COLO829 (cell line): ENCODE data around the gene UPP2.
A peak's percentile ranks its signal among the peaks of the same experiment; 100 is the strongest.

Source experiments
- DNase-seq: peaks from one replicate; pipeline ENCODE4 v3.0.0; 2012; ENCODE audit warnings: low spot score

Gene UPP2

DNA sequence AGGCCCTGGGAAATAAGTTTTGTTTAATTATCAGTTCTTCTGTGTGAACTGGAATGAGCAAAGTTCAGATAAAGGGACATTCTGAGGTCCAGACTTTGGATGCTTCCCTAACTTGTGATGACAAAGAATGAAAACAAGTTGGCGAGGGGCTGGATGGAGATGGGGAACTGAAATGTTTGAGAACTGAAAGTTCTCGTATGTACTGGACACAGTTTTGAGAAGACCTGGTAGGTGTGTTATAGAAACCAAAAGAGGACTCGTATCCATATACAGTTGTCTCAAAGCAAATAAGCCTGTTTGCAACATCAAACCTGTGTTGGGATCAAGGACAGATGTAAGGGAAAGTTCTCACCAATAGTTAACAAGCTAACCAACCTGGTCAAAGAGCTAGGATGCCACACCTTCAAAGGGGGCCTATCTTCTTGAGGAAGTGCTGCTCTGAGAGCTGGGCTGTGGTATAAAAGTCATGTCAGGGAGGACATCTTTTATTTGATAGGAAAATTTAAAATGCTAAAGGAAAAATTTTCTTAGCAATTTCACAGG, at the start of gene UPP2:
Gene UPP2 (plus strand): TSS at position 493 of the 543 bp plus-strand sequence. CDS start 188 bp downstream, outside the sequence.
- no peak for DNase-seq

DNA sequence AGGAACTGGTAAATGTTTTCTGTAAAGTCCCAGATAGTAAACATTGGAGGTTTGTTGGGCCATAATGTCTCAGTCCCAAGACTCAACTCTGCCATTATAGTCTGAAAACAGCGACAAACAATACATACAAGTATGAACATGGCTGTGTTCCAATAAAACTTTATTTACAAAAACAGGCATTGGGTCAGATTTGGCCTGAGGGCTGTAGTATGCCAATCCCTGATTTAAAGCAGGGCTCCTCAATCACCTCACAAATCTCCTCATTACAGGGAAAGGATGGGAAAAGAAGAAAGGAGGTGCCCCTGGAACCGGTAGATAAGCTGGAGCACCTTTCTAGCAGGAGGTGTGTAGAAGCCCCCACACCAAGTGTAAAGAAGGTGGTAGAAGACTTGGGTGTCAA, 48.9 kb upstream of the UPP2 start:
- no peak for DNase-seq

GRCh38 chr2:158056875-158057274, 44.8 kb upstream of the UPP2 start:
- DNase-seq, result no peak

DNA sequence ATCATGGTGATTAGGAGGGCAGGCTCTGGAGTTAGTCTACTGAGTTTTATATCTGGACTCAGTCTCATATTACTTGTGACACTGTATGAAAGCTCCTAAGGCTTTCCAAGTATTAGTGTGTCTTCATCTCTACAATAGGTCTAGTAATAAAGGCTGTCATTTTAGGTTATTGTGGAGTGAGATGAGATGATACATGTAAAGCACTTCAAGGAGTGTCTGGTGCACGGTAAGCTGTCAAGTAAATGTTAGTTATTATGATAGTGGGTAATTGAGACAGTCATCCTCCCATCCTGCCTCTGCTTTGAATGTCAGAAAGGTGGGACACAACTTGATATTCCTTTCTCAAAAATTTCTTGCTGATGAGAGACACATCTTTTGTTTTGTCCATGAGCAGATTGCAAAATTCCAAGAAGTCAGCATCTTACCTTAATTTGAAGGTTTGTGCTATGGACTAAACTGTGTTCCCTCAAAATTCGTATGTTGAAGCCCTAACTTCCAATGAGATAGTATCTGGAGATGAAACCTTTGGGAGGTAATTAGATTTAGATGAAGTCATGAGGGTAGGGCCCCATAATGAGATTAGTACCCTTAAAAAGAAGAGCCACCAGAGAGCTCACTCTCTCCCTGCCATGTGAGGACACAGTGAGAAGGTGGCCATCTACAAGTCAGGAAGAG, 41.4 kb upstream of the UPP2 start:
- DNase-seq, result no peak

GRCh38 chr2:158060835-158061435, 40.7 kb upstream of the UPP2 start:
- peak; percentile 52 for DNase-seq

GRCh38 chr2:158061763-158062162, 39.9 kb upstream of the UPP2 start:
- no peak for DNase-seq

DNA sequence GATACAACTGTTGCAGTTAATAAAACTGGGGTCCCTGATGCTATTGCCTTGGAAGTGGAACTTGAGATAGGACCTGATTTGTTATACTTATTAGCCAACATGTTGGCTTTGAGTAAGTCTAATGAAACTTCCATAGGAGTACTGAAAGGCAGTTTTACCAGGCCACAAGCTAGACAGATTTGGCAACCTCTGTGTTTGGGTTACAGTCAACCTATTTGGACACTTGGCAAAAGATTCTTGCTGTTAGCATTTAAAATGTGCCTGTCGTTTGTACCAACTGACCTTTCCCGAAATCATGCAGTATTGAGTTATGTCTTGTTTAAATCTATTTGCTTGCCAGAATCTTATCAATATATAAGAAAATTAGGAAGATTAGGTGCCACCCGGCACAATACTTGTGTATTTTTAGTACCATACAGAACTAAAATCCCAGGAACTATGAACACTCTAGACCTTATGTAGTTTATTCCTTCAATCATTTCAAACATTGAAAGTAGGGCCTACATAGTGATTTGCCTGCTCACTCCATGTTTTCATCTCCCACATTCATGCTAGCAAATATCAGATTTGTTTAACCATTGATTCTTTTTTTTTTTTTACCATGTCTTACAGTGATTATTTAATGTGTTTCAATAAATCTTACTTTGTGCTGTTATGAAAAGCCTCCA, 35.5 kb upstream of the UPP2 start:
- DNase-seq, result no peak

DNA sequence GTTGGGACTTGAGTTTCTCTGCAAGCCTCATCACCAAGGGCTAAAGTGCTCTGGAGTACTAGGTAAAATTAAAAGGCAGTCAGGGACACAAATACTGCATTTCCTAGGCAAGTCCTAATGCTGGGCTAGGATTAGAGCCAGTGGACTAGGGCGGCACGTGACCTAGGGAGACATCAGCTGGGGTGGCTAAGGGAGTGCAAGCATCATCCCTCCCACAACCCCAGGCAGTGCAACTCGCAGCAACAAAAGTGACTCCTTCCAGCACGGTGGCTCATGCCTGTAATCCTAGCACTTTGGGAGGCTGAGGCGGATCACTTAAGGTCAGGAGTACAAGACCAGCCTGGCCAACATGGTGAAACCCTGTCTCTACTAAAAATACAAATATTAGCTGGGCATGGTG, 30.7 kb upstream of the UPP2 start:
- no peak for DNase-seq

DNA sequence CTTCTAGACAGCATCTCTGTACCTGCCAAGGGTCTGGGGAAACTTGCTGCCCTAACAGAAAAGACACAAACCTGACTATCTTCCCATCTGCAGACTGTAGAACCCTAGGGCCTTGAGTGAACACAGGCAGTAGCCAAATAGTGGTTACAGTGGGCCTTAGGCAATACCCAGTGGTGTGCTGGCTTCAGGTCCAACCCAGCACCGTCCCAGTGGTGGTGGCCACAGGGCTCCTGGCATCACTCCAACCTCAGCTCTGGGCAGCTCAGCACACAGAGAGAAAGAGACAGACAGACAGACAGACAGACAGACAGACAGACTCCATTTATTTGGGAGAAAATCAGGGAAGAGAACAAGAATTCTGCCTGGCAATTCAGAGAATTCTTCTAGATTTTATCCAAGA, 29.3 kb upstream of the UPP2 start:
- no peak for DNase-seq

GRCh38 chr2:158079672-158080071, 22.0 kb upstream of the UPP2 start:
- peak; percentile 86 for DNase-seq

GRCh38 chr2:158088093-158088492, 13.6 kb upstream of the UPP2 start:
- no peak for DNase-seq

DNA sequence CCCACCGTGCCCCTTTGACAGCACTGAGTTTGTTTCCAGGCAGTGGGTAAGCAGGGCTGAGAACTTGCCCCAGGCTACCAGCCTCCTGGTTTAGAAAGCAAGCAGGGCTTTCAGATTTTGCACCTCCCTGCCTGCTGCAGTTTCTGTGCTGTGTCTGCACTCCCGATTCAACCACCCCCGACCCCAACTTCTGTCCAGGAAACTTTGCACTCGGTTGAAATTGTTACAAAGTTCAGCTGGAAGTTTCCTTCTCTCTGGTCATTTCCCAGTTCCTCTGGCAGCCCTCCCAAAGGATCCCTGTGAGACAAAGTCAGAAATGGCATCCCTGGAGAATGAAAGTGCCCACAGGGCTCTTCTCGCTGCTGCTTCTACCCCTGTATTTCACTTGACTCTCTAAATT, 12.4 kb upstream of the UPP2 start:
- DNase-seq, result no peak

DNA sequence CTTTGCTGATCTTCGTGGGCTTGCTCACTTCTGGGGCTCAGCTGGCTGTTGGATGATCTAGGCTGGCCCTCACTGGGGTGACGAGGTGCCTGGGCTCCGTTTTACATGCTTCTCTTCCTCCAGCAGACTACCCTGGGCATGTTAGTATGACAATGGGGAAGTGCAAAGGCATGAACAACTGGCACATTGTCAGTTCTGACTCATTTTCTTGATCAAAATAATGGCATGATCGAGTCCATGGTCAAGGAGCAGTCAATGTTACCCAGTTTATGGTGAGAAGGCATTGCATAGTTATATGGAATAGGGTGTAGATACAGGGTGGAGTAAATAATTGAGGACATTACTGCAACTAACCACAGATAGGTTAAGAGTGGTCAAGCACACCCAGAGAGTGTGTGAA, 10.0 kb upstream of the UPP2 start:
- DNase-seq, result no peak

GRCh38 chr2:158094487-158095092, 7.1 kb upstream of the UPP2 start:
- DNase-seq, result no peak

- DNase-seq, result no peak
Observed at GRCh38 chr2:158095269-158095668, 6.4 kb upstream of the UPP2 start.

GRCh38 chr2:158095912-158096311, 5.8 kb upstream of the UPP2 start:
- no peak for DNase-seq

DNA sequence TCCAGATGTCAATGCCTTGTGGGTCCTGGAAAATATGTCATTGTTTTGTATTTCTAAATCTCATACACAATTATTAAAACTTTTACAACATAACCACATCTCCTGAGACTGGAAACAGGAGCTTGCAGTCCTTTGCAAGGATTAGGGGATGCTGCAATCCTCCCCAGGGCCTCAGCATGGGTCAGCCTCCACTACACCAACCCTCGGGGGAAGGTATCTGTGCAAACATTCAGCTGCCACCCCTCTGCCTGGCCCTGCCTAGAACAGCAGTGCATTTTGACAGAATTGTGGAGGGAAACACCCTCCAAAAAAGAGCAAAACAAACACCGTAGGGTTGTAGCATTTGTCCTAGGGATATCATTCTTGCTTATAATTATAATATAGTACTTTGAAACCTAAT, 4.2 kb upstream of the UPP2 start:
- no peak for DNase-seq

- DNase-seq, result no peak
Observed at GRCh38 chr2:158098178-158098577, 3.5 kb upstream of the UPP2 start.

DNA sequence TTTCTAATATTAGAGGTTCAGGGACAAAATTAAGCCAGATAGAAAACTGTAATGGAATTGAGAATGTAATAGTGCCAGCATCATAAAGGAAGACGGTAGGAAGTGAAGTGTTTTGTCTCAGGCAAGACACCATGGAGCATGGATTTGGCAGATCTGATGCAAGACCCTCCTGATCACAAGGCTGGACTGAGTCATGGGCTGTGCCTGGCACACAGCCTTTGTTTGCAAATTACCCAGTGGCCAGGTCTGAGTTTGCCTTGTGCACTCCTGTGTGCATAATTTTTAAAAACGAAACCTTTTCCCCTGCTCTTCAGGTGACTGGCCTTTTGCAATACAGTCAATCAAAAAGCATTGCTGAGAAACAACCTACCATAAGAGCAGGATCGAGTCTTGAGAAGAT, 2.0 kb upstream of the UPP2 start:
- DNase-seq, result no peak

DNA sequence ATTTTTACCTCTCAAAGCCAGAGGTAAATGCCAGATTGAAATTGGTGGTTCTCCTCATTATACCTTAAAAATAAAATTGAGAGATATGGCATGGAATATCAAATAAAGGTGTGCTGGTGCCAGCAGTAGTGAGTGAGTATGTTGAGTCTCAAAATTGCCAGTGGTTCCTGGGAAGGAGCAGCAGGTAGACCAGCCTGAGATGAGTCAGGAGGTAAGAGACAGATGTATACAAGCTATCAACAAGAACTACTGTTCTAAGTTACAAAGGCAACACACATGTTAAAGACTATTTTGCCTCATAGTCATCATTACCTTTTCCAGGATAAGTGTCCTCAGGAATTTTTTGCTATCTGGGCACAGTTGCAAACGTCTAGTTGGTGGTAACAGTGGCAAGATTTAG, 1.3 kb upstream of the UPP2 start:
- DNase-seq, result no peak

DNA sequence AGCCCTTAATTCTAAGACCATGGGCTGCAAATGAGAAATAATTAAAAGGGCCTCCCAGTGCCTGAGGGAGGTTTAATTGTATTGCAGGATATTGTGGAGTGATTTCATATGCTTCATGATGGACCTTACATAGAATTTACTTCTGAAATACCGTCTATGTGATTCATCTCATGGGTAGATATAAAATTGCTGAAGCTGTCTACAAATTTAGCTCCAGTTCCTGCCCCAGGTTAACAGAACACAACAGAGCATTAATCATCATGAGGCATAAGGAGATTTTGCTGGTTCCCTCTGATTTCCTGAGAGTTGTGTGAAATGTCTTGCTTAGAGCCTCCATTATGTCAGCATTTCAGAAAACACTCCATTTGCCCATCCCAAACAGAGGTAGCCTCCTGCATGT, 770 bp downstream of the UPP2 start:
- DNase-seq, result no peak

- no peak for DNase-seq
Observed at GRCh38 chr2:158103411-158104012, 1.8 kb downstream of the UPP2 start.
